ENCODE measurements around the gene SLC25A48.
"Not testable (repeated sequence)": the region's sequence is repeated elsewhere in the genome, so short reads cannot be mapped to it uniquely, and the experiment has no call there.

SLC25A48 gene

GRCh38 chr5:135832941-135833920, 1.2 kb upstream of the SLC25A48 start:
- no peak overlapping the region for H3K27ac ChIP-seq
- no peak overlapping the region for H3K4me2 ChIP-seq
- H3K27me3 ChIP-seq: peaks cover 20 to 42% (median 26%) of the 10 kb centered on the region in 11 experiments
- TF ChIP-seq Cebpa-rat (IDR thresholded peaks at IDR 0.05): no peak
- H3K4me3 ChIP-seq: no peak overlapping the region
- peaks cover 0 to 11% (median 2%) of the 10 kb centered on the region in 10 experiments; a peak in 5 of 20 replicates for H3K4me1 ChIP-seq
- H3K9me3 ChIP-seq (replicated peaks in 1 of 11): peaks cover 2 to 17% (median 9%) of the 10 kb centered on the region in 11 experiments
- no peak overlapping the region for H3K9ac ChIP-seq
- no peaks in the 10 kb centered on the region for H3K36me3 ChIP-seq
- peaks cover 0 to 8% (median 0%) of the 10 kb centered on the region in 11 experiments; a peak in 4 of 22 replicates for H4K20me1 ChIP-seq

- peaks cover 0 to 11% (median 2%) of the 10 kb centered on the region in 10 experiments; a peak in 5 of 20 replicates for H3K4me1 ChIP-seq
- 0 out of 22 replicates have a peak overlapping the region, but pooled peaks of 1 of the 11 experiments have one; percentile 46 for H3K9ac ChIP-seq
- H3K27ac ChIP-seq: no peak overlapping the region
- no peak for TF ChIP-seq Cebpa-rat (IDR thresholded peaks at IDR 0.05)
- H3K9me3 ChIP-seq (replicated peaks in 1 of 11): peaks cover 11 to 26% (median 18%) of the 10 kb centered on the region in 11 experiments
- peaks cover 20 to 42% (median 26%) of the 10 kb centered on the region in 11 experiments for H3K27me3 ChIP-seq
- H3K4me3 ChIP-seq: peak overlapping the region; percentile 49 to 69 (median 58)
- no peaks in the 10 kb centered on the region for H3K36me3 ChIP-seq
- peaks cover 0 to 8% (median 0%) of the 10 kb centered on the region in 11 experiments; a peak in 4 of 22 replicates for H4K20me1 ChIP-seq
- peak overlapping the region; percentile 84 to 99 (median 91) for H3K4me2 ChIP-seq
Observed at GRCh38 chr5:135833961-135834638, 363 bp upstream of the SLC25A48 start.

GRCh38 chr5:135835766-135836165, 1.3 kb downstream of the SLC25A48 start:
- H3K27ac ChIP-seq: no peak overlapping the region
- peaks cover 0 to 11% (median 2%) of the 10 kb centered on the region in 10 experiments; a peak in 5 of 20 replicates for H3K4me1 ChIP-seq
- H3K36me3 ChIP-seq: no peaks in the 10 kb centered on the region
- H3K27me3 ChIP-seq: peaks cover 20 to 40% (median 26%) of the 10 kb centered on the region in 11 experiments
- H4K20me1 ChIP-seq: peaks cover 0 to 8% (median 0%) of the 10 kb centered on the region in 11 experiments; a peak in 3 of 22 replicates
- H3K9me3 ChIP-seq (replicated peaks in 1 of 11): peaks cover 22 to 34% (median 27%) of the 10 kb centered on the region in 11 experiments
- H3K9ac ChIP-seq: no peak overlapping the region
- no peak for TF ChIP-seq Cebpa-rat (IDR thresholded peaks at IDR 0.05)
- no peak overlapping the region for H3K4me3 ChIP-seq
- H3K4me2 ChIP-seq: no peak overlapping the region

- H4K20me1 ChIP-seq, H3K4me2 ChIP-seq: not testable (repeated sequence)
- H3K27me3 ChIP-seq: peaks cover 20 to 30% (median 25%) of the 10 kb centered on the region in 11 experiments
Observed at GRCh38 chr5:135838395-135838794, 3.9 kb downstream of the SLC25A48 start.

GRCh38 chr5:135839566-135839965, 5.1 kb downstream of the SLC25A48 start:
- Histone ChIP-seq H3K36me3 (no peaks in the 10 kb centered on the region), H3K27ac (no peak overlapping the region), H3K27me3 (peaks cover 11 to 19% (median 16%) of the 10 kb centered on the region in 11 experiments), H4K20me1 (0 out of 22 replicates have a peak, but pooled peaks cover 0 to 2% (median 0%) of the 10 kb centered on the region in 11 experiments), H3K4me2 (no peak overlapping the region), H3K9ac (no peak overlapping the region), H3K9me3 (replicated peaks in 1 of 11) (peaks cover 22 to 34% (median 27%) of the 10 kb centered on the region in 11 experiments), H3K4me1 (peaks cover 0 to 6% (median 2%) of the 10 kb centered on the region in 10 experiments; a peak in 5 of 20 replicates), H3K4me3 (no peak overlapping the region)
- TF ChIP-seq Cebpa-rat (IDR thresholded peaks at IDR 0.05): no peak

More at GRCh38 chr5:135838395-135838794, 3.9 kb downstream of the SLC25A48 start:
- not testable (repeated sequence) for H3K4me3 ChIP-seq, H3K27ac ChIP-seq, H3K9ac ChIP-seq, H3K36me3 ChIP-seq
- peaks cover 22 to 34% (median 27%) of the 10 kb centered on the region in 11 experiments for H3K9me3 ChIP-seq (replicated peaks in 1 of 11)
- H3K4me1 ChIP-seq: peaks cover 0 to 11% (median 2%) of the 10 kb centered on the region in 10 experiments; a peak in 5 of 20 replicates

GRCh38 chr5:135840959-135841358, 6.5 kb downstream of the SLC25A48 start:
- H3K4me1 ChIP-seq: no peaks in the 10 kb centered on the region; a peak in 1 of 20 replicates
- H3K4me2 ChIP-seq: no peak overlapping the region
- TF ChIP-seq Cebpa-rat (IDR thresholded peaks at IDR 0.05): no peak
- H3K9ac ChIP-seq: no peak overlapping the region
- no peak overlapping the region for H3K4me3 ChIP-seq
- no peak overlapping the region for H3K27ac ChIP-seq
- H4K20me1 ChIP-seq: no peaks in the 10 kb centered on the region
- peaks cover 0 to 5% (median 2%) of the 10 kb centered on the region in 11 experiments; a peak in 18 of 22 replicates for H3K27me3 ChIP-seq
- H3K9me3 ChIP-seq (replicated peaks in 1 of 11): peaks cover 22 to 29% (median 26%) of the 10 kb centered on the region in 11 experiments
- no peaks in the 10 kb centered on the region for H3K36me3 ChIP-seq

- H3K27me3 ChIP-seq: no peaks in the 10 kb centered on the region
- no peak overlapping the region for H3K4me3 ChIP-seq
- no peak overlapping the region for H3K27ac ChIP-seq
- no peak overlapping the region for H3K4me2 ChIP-seq
- H4K20me1 ChIP-seq: no peaks in the 10 kb centered on the region
- H3K36me3 ChIP-seq: no peaks in the 10 kb centered on the region
- TF ChIP-seq Cebpa-rat (IDR thresholded peaks at IDR 0.05): no peak
- no peak overlapping the region for H3K9ac ChIP-seq
- H3K9me3 ChIP-seq (replicated peaks in 1 of 11): peaks cover 20 to 25% (median 22%) of the 10 kb centered on the region in 11 experiments
- no peaks in the 10 kb centered on the region; a peak in 1 of 20 replicates for H3K4me1 ChIP-seq
Observed at GRCh38 chr5:135842737-135843136, 8.3 kb downstream of the SLC25A48 start.

GRCh38 chr5:135843571-135844337, 9.3 kb downstream of the SLC25A48 start:
- Histone ChIP-seq H3K4me3 (no peak overlapping the region), H3K9me3 (replicated peaks in 1 of 11) (peaks cover 10 to 15% (median 12%) of the 10 kb centered on the region in 11 experiments), H3K27ac (no peak overlapping the region), H3K36me3 (no peaks in the 10 kb centered on the region), H3K9ac (no peak overlapping the region), H4K20me1 (no peaks in the 10 kb centered on the region), H3K4me2 (no peak overlapping the region), H3K27me3 (no peaks in the 10 kb centered on the region), H3K4me1 (no peaks in the 10 kb centered on the region; a peak in 1 of 20 replicates)
- no peak for TF ChIP-seq Cebpa-rat (IDR thresholded peaks at IDR 0.05)
